Smooth muscle cell (in vitro differentiated cells): ENCODE data around the gene SNU13. TPM values are rescaled to one million over a fixed set of nuclear protein-coding genes. Genes with fewer than 3 reads are reported as not detected.
A peak's percentile ranks its signal among the peaks of the same experiment; 100 is the strongest.

Experiments used
- DNase-seq: peaks from one replicate; lab custom pipeline; 2025; ENCODE audit not compliant: unreplicated experiment; lab: John Stamatoyannopoulos, UW
- H2AFZ ChIP-seq: fragments of 200-600 bp; sonication (generic); 2 replicates; pipeline ENCODE4 v1.6.0; 2016; ENCODE audit warnings: antibody characterized with exemption, low read depth, mild to moderate bottlenecking
- H3F3A ChIP-seq: fragments of 200-600 bp; sonication (generic); 2 replicates; pipeline ENCODE4 v1.6.0; 2017; ENCODE audit warnings: antibody characterized with exemption, low read depth
- H3K27ac ChIP-seq: fragments of 200-600 bp; sonication (generic); 2 replicates; pipeline ENCODE4 v1.5.1; 2016; ENCODE audit warnings: low read depth, mild to moderate bottlenecking
- H3K27me3 ChIP-seq: fragments of 200-600 bp; sonication (generic); 2 replicates; pipeline ENCODE4 v1.6.1; 2016; ENCODE audit warnings: low read depth, mild to moderate bottlenecking
- H3K36me3 ChIP-seq: fragments of 200-600 bp; sonication (generic); 2 replicates; pipeline ENCODE4 v1.5.1; 2016; ENCODE audit warnings: low read depth
- H3K4me1 ChIP-seq: fragments of 200-600 bp; sonication (generic); 2 replicates; pipeline ENCODE4 v1.5.1; 2016; ENCODE audit warnings: low read depth
- H3K4me2 ChIP-seq: fragments of 200-600 bp; sonication (generic); 2 replicates; pipeline ENCODE4 v1.6.0; 2016; ENCODE audit warnings: mild to moderate bottlenecking
- H3K4me3 ChIP-seq: fragments of 200-600 bp; sonication (generic); 2 replicates; pipeline ENCODE4 v1.5.1; 2016; ENCODE audit warnings: mild to moderate bottlenecking
- H3K79me2 ChIP-seq: fragments of 200-600 bp; sonication (generic); 2 replicates; pipeline ENCODE4 v1.6.0; 2016; ENCODE audit warnings: low read depth, mild to moderate bottlenecking
- H3K9ac ChIP-seq: fragments of 200-600 bp; sonication (generic); 2 replicates; pipeline ENCODE4 v1.6.0; 2016; ENCODE audit warnings: low read depth
- H3K9me3 ChIP-seq: fragments of 200-600 bp; sonication (generic); replicated peaks from 2 replicates; pipeline ENCODE4 v1.5.1; 2016; ENCODE audit warnings: low read depth
- H4K20me1 ChIP-seq: fragments of 200-600 bp; sonication (generic); 2 replicates; pipeline ENCODE4 v1.6.0; 2016; ENCODE audit warnings: low read depth
- WGBS: methylation state at CpG from one replicate; pipeline ENCODE4 v1.1.7; 2016; ENCODE audit warnings: low lambda C conversion rate; 5-methylcytosine and 5-hydroxymethylcytosine counted together
- polyA plus RNA-seq: library from polyadenylated mRNA; unstranded; fragments of >200 nt; fragmentation: Nextera tagmentation; extraction: Ambion mirVana; gene quantifications from 2 replicates; pipeline ENCODE4 v1.2.1, GENCODE V29; 2016
- total RNA-seq: library from RNA; depleted of rRNA; stranded (reverse); fragments of >200 nt; gene quantifications from 2 replicates; pipeline ENCODE4 v1.2.3, GENCODE V29; 2014
- TF ChIP-seq, protein P1 (sequence below): fragments of 200-600 bp; sonication (generic); IDR thresholded peaks from 2 replicates; pipeline ENCODE4 v1.5.1; 2017; ENCODE audit warnings: borderline replicate concordance, mild to moderate bottlenecking, antibody characterized with exemption; ENCODE audit not compliant: insufficient read depth, poor library complexity, severe bottlenecking

SNU13 gene
- total and polyA plus RNA-seq, 2 experiments from 2014 or later: 142 to 250 TPM

DNA sequence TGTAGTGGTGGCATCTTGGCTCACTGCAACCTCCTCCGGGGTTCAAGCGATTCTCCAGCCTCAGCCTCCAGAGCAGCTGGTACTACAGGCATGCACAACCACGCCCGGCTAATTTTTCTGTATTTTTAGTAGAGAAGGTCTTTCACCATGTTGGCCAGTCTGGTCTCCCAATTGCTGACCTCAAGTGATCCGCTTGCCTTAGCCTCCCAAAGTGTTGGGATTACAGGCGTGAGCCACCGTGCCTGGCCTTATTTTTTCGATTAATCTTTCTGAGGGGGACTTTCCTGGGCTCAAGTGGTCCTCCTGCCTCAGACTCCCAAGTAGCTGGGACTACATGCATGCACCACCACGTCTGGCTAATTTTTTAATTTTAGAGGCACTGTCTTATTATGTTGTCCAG lies 5.6 kb downstream of the SNU13 start:
- peaks cover 93% of the 10 kb centered on the region for H3K79me2 ChIP-seq
- peak overlapping the region; percentile 85 for H3K4me2 ChIP-seq
- peak overlapping the region; percentile 82 for H3K9ac ChIP-seq
- DNase-seq: no peak
- H4K20me1 ChIP-seq: peaks cover 71% of the 10 kb centered on the region
- H3K4me3 ChIP-seq: peak overlapping the region; percentile 67
- no peaks in the 10 kb centered on the region for H3K27me3 ChIP-seq
- no peaks in the 10 kb centered on the region for H3F3A ChIP-seq
- H3K4me1 ChIP-seq: peaks cover 10% of the 10 kb centered on the region
- no peak overlapping the region for H2AFZ ChIP-seq
- TF ChIP-seq, protein P1, sequence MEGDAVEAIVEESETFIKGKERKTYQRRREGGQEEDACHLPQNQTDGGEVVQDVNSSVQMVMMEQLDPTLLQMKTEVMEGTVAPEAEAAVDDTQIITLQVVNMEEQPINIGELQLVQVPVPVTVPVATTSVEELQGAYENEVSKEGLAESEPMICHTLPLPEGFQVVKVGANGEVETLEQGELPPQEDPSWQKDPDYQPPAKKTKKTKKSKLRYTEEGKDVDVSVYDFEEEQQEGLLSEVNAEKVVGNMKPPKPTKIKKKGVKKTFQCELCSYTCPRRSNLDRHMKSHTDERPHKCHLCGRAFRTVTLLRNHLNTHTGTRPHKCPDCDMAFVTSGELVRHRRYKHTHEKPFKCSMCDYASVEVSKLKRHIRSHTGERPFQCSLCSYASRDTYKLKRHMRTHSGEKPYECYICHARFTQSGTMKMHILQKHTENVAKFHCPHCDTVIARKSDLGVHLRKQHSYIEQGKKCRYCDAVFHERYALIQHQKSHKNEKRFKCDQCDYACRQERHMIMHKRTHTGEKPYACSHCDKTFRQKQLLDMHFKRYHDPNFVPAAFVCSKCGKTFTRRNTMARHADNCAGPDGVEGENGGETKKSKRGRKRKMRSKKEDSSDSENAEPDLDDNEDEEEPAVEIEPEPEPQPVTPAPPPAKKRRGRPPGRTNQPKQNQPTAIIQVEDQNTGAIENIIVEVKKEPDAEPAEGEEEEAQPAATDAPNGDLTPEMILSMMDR: no peak
- H3K9me3 ChIP-seq: no peaks in the 10 kb centered on the region
- peak overlapping the region; percentile 87 for H3K27ac ChIP-seq
- 93% methylated on average over 9 of the region's 9 CpGs for WGBS
- peaks cover 10% of the 10 kb centered on the region for H3K36me3 ChIP-seq

DNA sequence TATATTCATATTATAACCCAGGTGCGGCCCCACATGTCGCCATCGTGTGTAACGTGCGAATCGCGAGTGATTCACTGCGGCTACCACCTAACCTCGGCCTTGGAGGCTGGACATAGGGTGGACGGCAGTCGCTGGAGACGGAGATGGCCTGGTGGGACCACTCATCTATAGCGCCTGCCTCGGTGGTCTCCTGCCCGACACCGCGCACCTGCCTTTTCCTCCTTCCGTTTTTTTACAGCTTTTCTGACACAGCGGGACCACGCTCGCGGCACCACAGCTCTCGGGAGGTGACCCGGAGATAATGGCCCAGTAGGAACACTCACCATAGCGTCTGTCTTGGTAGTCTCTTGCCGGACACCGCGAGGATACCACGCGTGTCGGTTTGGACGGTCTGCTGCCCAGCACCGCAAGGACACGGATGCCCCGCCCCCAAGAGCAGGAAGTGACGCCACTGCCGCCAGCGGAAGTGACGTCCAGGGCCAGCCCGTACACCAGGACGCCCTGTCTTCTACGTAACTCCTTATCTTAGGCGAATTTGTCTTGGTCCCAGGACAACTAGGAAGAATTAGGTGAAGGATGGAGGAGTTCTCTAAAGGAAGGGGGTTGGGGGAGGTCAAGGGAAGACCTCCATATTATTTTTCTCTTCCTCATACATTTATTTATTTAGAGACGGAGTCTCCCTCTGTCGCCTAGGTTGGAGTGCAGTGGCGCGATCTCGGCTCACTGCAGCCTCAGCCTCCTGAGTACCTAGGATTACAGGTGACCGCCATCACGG lies 6.4 kb downstream of the SNU13 start:
- peaks cover 3% of the 10 kb centered on the region for H3K4me1 ChIP-seq
- peak overlapping the region; percentile 85 for H3K4me2 ChIP-seq
- peak overlapping the region; percentile 82 for H3K9ac ChIP-seq
- H3K27ac ChIP-seq: peak overlapping the region; percentile 87
- H3K36me3 ChIP-seq: peaks cover 10% of the 10 kb centered on the region
- WGBS: 38% methylated on average over 49 of the region's 50 CpGs
- H3K4me3 ChIP-seq: peak overlapping the region; percentile 67
- H3K27me3 ChIP-seq: no peaks in the 10 kb centered on the region
- H2AFZ ChIP-seq: peak overlapping the region; percentile 16
- H3F3A ChIP-seq: no peaks in the 10 kb centered on the region
- TF ChIP-seq, protein P1: no peak
- DNase-seq: peak; percentile 37
- H3K79me2 ChIP-seq: peaks cover 89% of the 10 kb centered on the region
- H4K20me1 ChIP-seq: peaks cover 66% of the 10 kb centered on the region
- no peaks in the 10 kb centered on the region for H3K9me3 ChIP-seq

DNA sequence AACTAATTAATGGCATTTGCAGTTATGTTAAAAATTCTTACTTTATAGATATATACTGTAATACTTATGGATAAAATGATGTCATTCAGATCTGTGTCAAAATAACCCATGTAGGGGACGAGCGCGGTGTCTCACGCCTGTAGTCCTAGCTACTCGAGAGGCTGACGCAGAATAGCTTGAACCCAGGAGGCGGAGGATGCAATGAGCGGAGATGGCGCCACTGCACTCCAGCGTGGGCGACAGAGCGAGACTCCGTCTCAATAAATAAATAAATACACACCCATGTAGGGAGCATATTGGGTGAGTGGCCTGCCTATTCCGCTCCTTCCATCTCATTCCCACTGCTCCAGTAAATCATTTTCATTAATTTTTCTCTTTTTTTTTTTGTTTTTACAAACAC lies 7.1 kb downstream of the SNU13 start:
- TF ChIP-seq, protein P1: no peak
- Histone ChIP-seq H3K4me3 (peak overlapping the region; percentile 67), H3K9me3 (no peaks in the 10 kb centered on the region), H3K79me2 (peaks cover 86% of the 10 kb centered on the region), H3K27me3 (no peaks in the 10 kb centered on the region), H3K9ac (peak overlapping the region; percentile 82), H4K20me1 (peaks cover 65% of the 10 kb centered on the region), H3K36me3 (peaks cover 10% of the 10 kb centered on the region), H3F3A (no peaks in the 10 kb centered on the region), H2AFZ (no peak overlapping the region), H3K27ac (peak overlapping the region; percentile 87), H3K4me2 (peak overlapping the region; percentile 85), H3K4me1 (no peaks in the 10 kb centered on the region)
- WGBS: 75% methylated on average over 14 of the region's 14 CpGs
- DNase-seq: no peak
